ENCODE measurements around the gene IGSF10.

The IGSF10 gene

GRCh38 chr3:151412989-151413388 is 47.9 kb downstream of the IGSF10 start:
- FAIRE-seq, result no peak

Measured in TTC549 (cell line).